Measurements from ENCODE around the gene PHB1.

Gene PHB1

DNA sequence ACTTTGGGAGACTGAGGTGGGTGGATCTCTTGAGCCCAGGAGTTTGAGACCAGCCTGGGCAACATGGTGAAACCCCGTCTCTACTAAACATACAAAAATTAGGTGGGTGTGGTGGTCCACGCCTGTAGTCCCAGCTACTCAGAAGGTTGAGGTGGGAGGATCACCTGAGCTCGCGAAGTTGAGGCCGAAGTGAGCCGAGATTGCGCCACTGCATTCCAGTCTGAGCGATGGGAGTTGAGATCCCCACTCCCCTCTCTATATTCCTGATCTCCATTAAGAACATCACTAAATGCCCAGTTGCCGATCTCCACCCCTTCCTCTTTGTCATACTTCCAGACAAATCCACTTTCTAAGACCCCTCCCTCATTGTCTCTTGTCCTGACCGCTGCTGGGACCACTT is 28.3 kb downstream of the PHB1 start:
- Histone ChIP-seq H3K27me3 (ENCODE audit: control insufficient read depth in 1 of 2, insufficient read depth in 2 of 2, low read length in 2 of 2) (no peaks in the 10 kb centered on the region), H3K9ac (ENCODE audit: low read length) (no peak overlapping the region), H3K4me1 (ENCODE audit: insufficient read depth, low read length) (peaks cover 46% of the 10 kb centered on the region), H3K9me3 (ENCODE audit: low read length) (no peaks in the 10 kb centered on the region), H3K4me3 (ENCODE audit: low read depth in 1 of 2, low read length in 2 of 2) (no peak overlapping the region), H3K36me3 (ENCODE audit: insufficient read depth, low read length) (no peaks in the 10 kb centered on the region), H3K27ac (ENCODE audit: low read depth, low read length) (no peak overlapping the region)

DNA sequence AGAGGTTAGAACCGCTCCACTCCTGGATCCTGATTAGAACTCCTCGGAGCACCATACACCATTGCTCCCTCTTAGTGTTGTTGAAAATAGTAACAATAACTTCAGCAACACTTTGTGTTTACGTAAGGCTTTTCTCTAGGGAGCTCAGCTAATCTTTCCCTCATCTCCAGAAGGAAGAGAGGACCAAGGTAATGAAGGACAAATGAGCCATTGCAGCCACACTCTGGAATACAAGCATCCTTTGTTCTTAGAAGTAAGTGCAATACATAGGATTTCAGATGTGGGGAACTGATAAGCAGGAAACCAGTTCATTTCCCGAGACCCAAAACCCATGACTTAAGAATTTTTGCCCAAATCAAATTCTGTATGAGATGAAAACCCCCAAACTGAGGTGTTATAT is 29.7 kb downstream of the PHB1 start:
- Histone ChIP-seq H3K27me3 (ENCODE audit: control insufficient read depth in 1 of 2, insufficient read depth in 2 of 2, low read length in 2 of 2) (no peaks in the 10 kb centered on the region), H3K4me1 (ENCODE audit: insufficient read depth, low read length) (peaks cover 40% of the 10 kb centered on the region), H3K27ac (ENCODE audit: low read depth, low read length) (no peak overlapping the region), H3K9ac (ENCODE audit: low read length) (no peak overlapping the region), H3K36me3 (ENCODE audit: insufficient read depth, low read length) (no peaks in the 10 kb centered on the region), H3K4me3 (ENCODE audit: low read depth in 1 of 2, low read length in 2 of 2) (no peak overlapping the region), H3K9me3 (ENCODE audit: low read length) (no peaks in the 10 kb centered on the region)

DNA sequence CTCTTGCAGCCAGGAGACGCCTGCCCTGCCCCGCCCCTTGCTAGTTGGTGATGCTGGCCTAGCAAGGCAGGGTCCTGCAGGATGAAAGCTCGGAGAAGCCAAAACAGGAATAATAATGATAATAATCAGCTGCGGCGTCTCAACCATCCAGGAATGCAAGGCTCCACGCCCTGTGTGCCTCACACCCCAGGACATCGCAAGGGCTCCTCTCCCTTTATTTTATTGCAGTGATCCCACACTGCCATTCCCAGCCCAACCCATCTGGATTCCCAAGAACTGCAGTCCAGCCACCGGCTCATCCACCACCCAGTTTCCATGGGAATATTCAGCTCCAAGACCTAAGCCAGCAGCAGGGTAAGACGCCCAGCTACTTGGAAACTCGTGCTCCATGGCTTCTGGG is 31.6 kb downstream of the PHB1 start:
- no peaks in the 10 kb centered on the region for H3K36me3 ChIP-seq (ENCODE audit: insufficient read depth, low read length)
- peak overlapping the region; percentile 70 for H3K27ac ChIP-seq (ENCODE audit: low read depth, low read length)
- H3K9ac ChIP-seq (ENCODE audit: low read length) = no peak overlapping the region
- H3K9me3 ChIP-seq (ENCODE audit: low read length) = no peaks in the 10 kb centered on the region
- peaks cover 40% of the 10 kb centered on the region for H3K4me1 ChIP-seq (ENCODE audit: insufficient read depth, low read length)
- no peak overlapping the region for H3K4me3 ChIP-seq (ENCODE audit: low read depth in 1 of 2, low read length in 2 of 2)
- H3K27me3 ChIP-seq (ENCODE audit: control insufficient read depth in 1 of 2, insufficient read depth in 2 of 2, low read length in 2 of 2) = no peaks in the 10 kb centered on the region

DNA sequence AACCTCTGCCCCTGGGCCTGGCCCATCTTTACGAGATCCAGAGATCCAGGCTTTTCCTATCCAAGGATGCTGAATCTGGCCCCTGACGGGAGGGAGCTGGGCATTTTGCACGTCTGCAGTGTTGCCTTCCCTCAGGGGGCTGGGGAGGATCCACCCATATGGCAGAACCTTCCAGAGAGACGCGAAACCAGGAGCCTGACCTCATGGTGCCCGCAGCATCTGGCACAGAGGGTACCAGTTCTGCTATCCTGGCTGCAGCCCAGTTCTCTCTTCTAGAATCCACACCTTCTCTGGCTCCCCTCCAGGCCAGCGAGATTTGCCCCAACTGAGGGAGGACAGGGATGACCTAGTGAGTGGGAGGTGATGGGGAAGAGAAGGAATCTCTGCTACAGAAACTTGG is 32.1 kb downstream of the PHB1 start:
- no peaks in the 10 kb centered on the region for H3K36me3 ChIP-seq (ENCODE audit: insufficient read depth, low read length)
- peak overlapping the region; percentile 70 for H3K27ac ChIP-seq (ENCODE audit: low read depth, low read length)

DNA sequence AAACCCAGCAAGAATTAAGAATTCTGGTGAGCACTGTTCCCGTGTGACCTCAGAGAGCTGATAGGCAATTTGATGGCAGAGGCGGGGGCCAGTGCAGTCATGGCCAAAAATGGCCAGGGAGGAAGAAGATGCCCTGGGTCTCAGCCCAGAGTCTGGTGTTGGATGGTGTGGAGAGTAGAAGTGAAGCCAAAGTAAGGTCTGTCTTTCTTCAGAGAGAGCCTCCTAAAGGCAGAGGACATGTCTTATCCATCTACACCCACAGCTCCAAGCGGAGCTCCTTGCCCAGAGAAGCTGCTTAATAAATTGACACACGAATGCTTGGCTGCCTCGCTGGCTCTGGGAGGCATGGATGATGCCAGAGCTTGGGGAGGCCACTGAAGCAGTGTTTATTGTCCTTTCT is 32.9 kb downstream of the PHB1 start:
- Histone ChIP-seq H3K4me1 (ENCODE audit: insufficient read depth, low read length) (peaks cover 40% of the 10 kb centered on the region), H3K36me3 (ENCODE audit: insufficient read depth, low read length) (no peaks in the 10 kb centered on the region), H3K27ac (ENCODE audit: low read depth, low read length) (peak overlapping the region; percentile 70), H3K4me3 (ENCODE audit: low read depth in 1 of 2, low read length in 2 of 2) (no peak overlapping the region), H3K9me3 (ENCODE audit: low read length) (no peaks in the 10 kb centered on the region), H3K9ac (ENCODE audit: low read length) (no peak overlapping the region), H3K27me3 (ENCODE audit: control insufficient read depth in 1 of 2, insufficient read depth in 2 of 2, low read length in 2 of 2) (no peaks in the 10 kb centered on the region)

More for the DNA sequence above, 32.1 kb downstream of the PHB1 start:
- Histone ChIP-seq H3K9ac (ENCODE audit: low read length) (no peak overlapping the region), H3K9me3 (ENCODE audit: low read length) (no peaks in the 10 kb centered on the region), H3K4me3 (ENCODE audit: low read depth in 1 of 2, low read length in 2 of 2) (no peak overlapping the region), H3K4me1 (ENCODE audit: insufficient read depth, low read length) (peaks cover 40% of the 10 kb centered on the region), H3K27me3 (ENCODE audit: control insufficient read depth in 1 of 2, insufficient read depth in 2 of 2, low read length in 2 of 2) (no peaks in the 10 kb centered on the region)

DNA sequence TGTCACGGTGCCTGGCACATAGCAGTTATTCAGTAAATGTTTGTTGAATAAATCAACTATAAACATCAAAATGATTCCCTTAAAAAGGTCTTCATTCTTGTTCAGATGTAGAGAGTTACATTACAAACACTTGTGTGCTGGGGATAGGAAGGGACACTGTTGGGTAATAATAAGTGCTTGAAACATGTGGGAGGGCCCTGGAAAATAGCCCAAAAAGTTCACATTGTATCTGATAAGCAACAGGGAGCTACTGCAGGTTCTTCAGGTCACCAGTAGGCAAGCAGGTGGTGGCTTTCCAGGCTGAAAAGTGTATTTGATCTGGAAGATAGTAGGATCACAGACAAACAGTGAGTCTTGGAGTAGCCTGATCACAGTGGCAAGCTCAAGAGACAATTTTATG is 33.6 kb downstream of the PHB1 start:
- Histone ChIP-seq H3K9me3 (ENCODE audit: low read length) (no peaks in the 10 kb centered on the region), H3K9ac (ENCODE audit: low read length) (no peak overlapping the region), H3K27me3 (ENCODE audit: control insufficient read depth in 1 of 2, insufficient read depth in 2 of 2, low read length in 2 of 2) (no peaks in the 10 kb centered on the region), H3K36me3 (ENCODE audit: insufficient read depth, low read length) (no peaks in the 10 kb centered on the region), H3K4me3 (ENCODE audit: low read depth in 1 of 2, low read length in 2 of 2) (no peak overlapping the region), H3K4me1 (ENCODE audit: insufficient read depth, low read length) (peaks cover 39% of the 10 kb centered on the region), H3K27ac (ENCODE audit: low read depth, low read length) (peak overlapping the region; percentile 14)

DNA sequence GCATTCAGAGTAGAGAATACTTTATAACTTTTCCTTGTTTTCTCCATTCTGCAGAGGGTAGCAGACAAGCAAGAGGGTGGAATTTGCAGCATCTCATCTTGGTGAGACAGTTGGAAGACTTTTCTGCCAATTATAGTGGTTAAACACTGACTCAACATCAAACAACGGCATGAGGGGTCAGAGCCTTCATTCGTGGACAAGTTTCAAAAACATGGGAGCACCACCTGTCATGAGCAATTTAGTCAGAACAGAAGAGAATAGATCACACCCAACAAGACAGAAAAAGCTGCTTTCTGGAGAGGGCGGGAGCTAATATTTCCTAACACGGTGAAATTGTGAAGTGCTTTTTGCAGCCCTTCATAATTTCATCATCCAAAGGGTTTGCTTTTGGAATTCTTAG is 34.8 kb downstream of the PHB1 start:
- H3K4me3 ChIP-seq (ENCODE audit: low read depth in 1 of 2, low read length in 2 of 2) = no peak overlapping the region
- peaks cover 28% of the 10 kb centered on the region for H3K4me1 ChIP-seq (ENCODE audit: insufficient read depth, low read length)
- H3K27me3 ChIP-seq (ENCODE audit: control insufficient read depth in 1 of 2, insufficient read depth in 2 of 2, low read length in 2 of 2) = no peaks in the 10 kb centered on the region
- no peaks in the 10 kb centered on the region for H3K36me3 ChIP-seq (ENCODE audit: insufficient read depth, low read length)
- no peaks in the 10 kb centered on the region for H3K9me3 ChIP-seq (ENCODE audit: low read length)
- H3K27ac ChIP-seq (ENCODE audit: low read depth, low read length) = no peak overlapping the region
- H3K9ac ChIP-seq (ENCODE audit: low read length) = no peak overlapping the region

DNA sequence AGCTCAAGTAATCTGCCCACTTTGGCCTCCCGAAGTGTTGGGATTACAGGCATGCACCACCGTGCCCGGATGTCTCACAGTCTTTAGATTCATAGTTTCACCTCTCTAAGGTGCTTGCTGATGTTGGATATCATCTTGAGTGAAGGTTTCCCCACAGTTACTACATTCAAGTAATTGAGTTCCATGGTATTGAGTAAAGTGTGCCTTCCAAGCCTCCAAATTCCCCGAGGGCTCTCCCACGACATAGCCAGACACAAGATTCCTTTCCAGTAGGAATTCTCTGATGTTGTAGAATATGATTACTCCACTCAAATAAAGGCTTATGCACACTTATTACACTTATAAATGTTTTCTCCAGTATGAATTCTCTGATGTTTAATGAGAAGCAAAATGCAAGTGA is 36.4 kb downstream of the PHB1 start:
- no peak overlapping the region for H3K4me3 ChIP-seq (ENCODE audit: low read depth in 1 of 2, low read length in 2 of 2)
- H3K27ac ChIP-seq (ENCODE audit: low read depth, low read length) = no peak overlapping the region
- no peaks in the 10 kb centered on the region for H3K36me3 ChIP-seq (ENCODE audit: insufficient read depth, low read length)
- no peak overlapping the region for H3K9ac ChIP-seq (ENCODE audit: low read length)
- no peaks in the 10 kb centered on the region for H3K9me3 ChIP-seq (ENCODE audit: low read length)
- H3K4me1 ChIP-seq (ENCODE audit: insufficient read depth, low read length) = peaks cover 23% of the 10 kb centered on the region
- H3K27me3 ChIP-seq (ENCODE audit: control insufficient read depth in 1 of 2, insufficient read depth in 2 of 2, low read length in 2 of 2) = no peaks in the 10 kb centered on the region

DNA sequence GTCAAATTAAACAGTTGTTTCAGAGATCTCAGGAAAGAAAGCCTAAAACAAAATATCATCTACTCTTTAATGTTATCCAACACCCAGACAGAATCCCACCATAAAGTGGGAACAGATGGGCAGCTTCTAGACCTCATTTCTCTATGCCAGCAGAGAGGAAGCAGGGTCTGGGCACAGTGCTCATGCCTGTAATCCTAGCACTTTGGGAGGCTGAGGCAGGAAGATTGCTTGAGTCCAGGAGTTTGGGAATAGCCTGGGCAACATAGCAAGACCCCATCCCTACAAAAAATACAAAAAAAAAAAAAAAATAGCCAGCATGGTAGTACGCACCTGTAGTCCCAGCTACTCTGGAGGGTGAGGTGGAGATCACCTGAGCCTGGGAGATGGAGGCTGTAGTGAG is 39.1 kb downstream of the PHB1 start:
- H3K36me3 ChIP-seq (ENCODE audit: insufficient read depth, low read length) = no peaks in the 10 kb centered on the region
- H3K27me3 ChIP-seq (ENCODE audit: control insufficient read depth in 1 of 2, insufficient read depth in 2 of 2, low read length in 2 of 2) = no peaks in the 10 kb centered on the region
- H3K4me3 ChIP-seq (ENCODE audit: low read depth in 1 of 2, low read length in 2 of 2) = no peak overlapping the region
- H3K4me1 ChIP-seq (ENCODE audit: insufficient read depth, low read length) = no peaks in the 10 kb centered on the region
- no peak overlapping the region for H3K9ac ChIP-seq (ENCODE audit: low read length)
- H3K27ac ChIP-seq (ENCODE audit: low read depth, low read length) = no peak overlapping the region
- no peaks in the 10 kb centered on the region for H3K9me3 ChIP-seq (ENCODE audit: low read length)

DNA sequence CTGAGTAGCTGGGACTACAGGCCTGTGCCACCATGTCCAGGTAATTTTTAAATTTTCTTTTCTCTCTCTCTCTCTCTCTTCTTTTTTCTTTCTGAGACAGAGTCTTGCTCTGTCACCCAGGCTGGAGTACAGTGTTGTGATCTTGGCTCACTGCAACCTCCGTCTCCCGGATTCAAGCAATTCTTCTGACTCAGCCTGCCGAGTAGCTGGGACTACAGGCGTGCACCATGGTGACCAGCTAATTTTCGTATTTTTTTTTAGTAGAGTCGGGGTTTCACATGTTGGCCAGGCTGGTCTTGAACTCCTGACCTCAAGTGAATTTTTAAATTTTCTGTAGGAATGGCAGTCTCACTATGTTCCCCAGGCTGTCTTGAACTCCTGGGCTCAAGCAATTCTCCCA is 41.6 kb downstream of the PHB1 start:
- no peaks in the 10 kb centered on the region for H3K27me3 ChIP-seq (ENCODE audit: control insufficient read depth in 1 of 2, insufficient read depth in 2 of 2, low read length in 2 of 2)
- H3K9ac ChIP-seq (ENCODE audit: low read length) = no peak overlapping the region
- no peaks in the 10 kb centered on the region for H3K4me1 ChIP-seq (ENCODE audit: insufficient read depth, low read length)
- no peaks in the 10 kb centered on the region for H3K36me3 ChIP-seq (ENCODE audit: insufficient read depth, low read length)
- no peaks in the 10 kb centered on the region for H3K9me3 ChIP-seq (ENCODE audit: low read length)
- H3K4me3 ChIP-seq (ENCODE audit: low read depth in 1 of 2, low read length in 2 of 2) = no peak overlapping the region
- no peak overlapping the region for H3K27ac ChIP-seq (ENCODE audit: low read depth, low read length)

DNA sequence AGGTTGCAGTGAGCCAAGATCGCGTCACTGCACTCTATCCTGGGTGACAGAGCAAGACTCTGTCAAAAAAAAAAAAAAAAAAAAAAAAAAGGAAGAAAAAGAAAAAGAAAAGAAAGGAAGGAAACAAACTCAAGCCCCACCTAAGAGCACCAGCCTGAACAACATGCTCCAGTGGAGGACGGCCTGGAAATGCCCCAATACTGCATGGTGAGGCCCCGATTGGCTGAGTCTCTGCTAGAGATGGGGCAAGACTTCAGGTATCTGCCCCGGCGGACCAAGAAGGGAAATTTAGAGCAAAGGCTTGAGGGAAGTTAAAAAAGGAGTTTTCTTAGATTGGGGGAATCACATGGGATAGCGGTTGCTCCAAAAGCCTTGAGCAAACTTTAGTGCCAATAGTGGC is 42.3 kb downstream of the PHB1 start:
- no peaks in the 10 kb centered on the region for H3K27me3 ChIP-seq (ENCODE audit: control insufficient read depth in 1 of 2, insufficient read depth in 2 of 2, low read length in 2 of 2)
- H3K9me3 ChIP-seq (ENCODE audit: low read length) = no peaks in the 10 kb centered on the region
- H3K4me1 ChIP-seq (ENCODE audit: insufficient read depth, low read length) = no peaks in the 10 kb centered on the region
- H3K4me3 ChIP-seq (ENCODE audit: low read depth in 1 of 2, low read length in 2 of 2) = no peak overlapping the region
- H3K27ac ChIP-seq (ENCODE audit: low read depth, low read length) = no peak overlapping the region
- no peaks in the 10 kb centered on the region for H3K36me3 ChIP-seq (ENCODE audit: insufficient read depth, low read length)
- H3K9ac ChIP-seq (ENCODE audit: low read length) = no peak overlapping the region

DNA sequence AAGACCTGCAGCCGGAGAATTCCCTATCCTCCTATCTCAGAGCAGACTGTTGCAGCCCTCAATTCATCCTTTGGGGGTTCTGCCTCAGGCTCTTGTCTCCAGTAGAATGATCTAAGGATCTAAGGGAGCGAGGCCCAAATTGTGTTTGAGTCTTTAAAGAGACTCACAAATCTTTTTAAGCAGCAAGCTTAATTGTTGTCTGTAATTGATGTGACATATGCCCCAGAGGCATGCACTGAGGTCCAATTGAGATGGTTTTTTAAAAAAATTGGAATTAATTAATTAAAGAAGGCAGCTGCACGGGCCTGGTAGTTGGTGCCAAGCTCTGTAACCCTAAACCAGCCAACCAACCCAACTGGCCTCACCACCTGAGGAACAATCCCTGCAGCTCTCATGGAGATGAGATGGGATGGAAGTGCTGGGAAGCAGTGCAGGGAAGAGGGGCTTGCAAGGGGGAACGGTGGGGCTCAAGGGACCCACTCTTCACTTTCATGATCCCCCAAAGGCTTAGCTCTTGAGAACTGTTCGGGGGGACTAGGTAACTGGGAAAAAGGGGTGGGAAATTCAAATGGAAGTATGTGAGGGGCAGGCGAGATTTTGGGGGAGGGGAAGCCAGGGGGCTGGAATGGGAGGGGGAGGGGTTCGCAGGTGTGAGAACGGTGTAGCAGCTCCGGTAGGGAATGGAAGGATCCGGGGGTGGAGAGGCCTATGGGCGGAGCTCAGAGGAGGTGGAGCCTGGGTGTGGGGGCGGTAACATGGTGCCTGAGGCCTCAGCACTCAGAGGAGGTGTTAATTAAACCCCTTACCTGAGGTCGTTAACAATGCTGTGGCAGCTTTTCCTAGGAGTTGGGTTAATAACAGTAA is 43.5 kb downstream of the PHB1 start:
- Histone ChIP-seq H3K9me3 (ENCODE audit: low read length) (no peaks in the 10 kb centered on the region), H3K27ac (ENCODE audit: low read depth, low read length) (no peak overlapping the region), H3K4me1 (ENCODE audit: insufficient read depth, low read length) (no peaks in the 10 kb centered on the region), H3K4me3 (ENCODE audit: low read depth in 1 of 2, low read length in 2 of 2) (no peak overlapping the region), H3K27me3 (ENCODE audit: control insufficient read depth in 1 of 2, insufficient read depth in 2 of 2, low read length in 2 of 2) (no peaks in the 10 kb centered on the region), H3K9ac (ENCODE audit: low read length) (no peak overlapping the region), H3K36me3 (ENCODE audit: insufficient read depth, low read length) (no peaks in the 10 kb centered on the region)

Data from muscle layer of colon (tissue), 2 donors.